NCI-H2029 treated with DMSO at 0.1 percent for 48 hours (cell line): ENCODE results near the gene CRKL.
A peak's percentile ranks its signal among the peaks of the same experiment; 100 is the strongest.
"Not testable (repeated sequence)": the region's sequence is repeated elsewhere in the genome, so short reads cannot be mapped to it uniquely, and the experiment has no call there.

Experiments
- DNase-seq: peaks from one replicate; lab custom pipeline; 2025; lab: John Stamatoyannopoulos, UW

CRKL gene

GRCh38 chr22:20916916-20917810 is at the start of gene CRKL:
Gene CRKL (plus strand): TSS chr22:20917407. CDS start chr22:20917935, 528 bp downstream.
- DNase-seq = peak; percentile 84

- DNase-seq = no peak
These were observed 48.9 kb upstream of the CRKL start for GRCh38 chr22:20868025-20868962.

GRCh38 chr22:20869234-20869633 is 48.0 kb upstream of the CRKL start:
- DNase-seq = no peak

GRCh38 chr22:20873214-20873613 is 44.0 kb upstream of the CRKL start:
- no peak for DNase-seq

- no peak for DNase-seq
These were observed 41.9 kb upstream of the CRKL start for GRCh38 chr22:20875296-20875695.

GRCh38 chr22:20877715-20878114 is 39.5 kb upstream of the CRKL start:
- no peak for DNase-seq

- DNase-seq = no peak
These were observed 36.0 kb upstream of the CRKL start for GRCh38 chr22:20881231-20881630.

GRCh38 chr22:20881869-20882815 is 35.1 kb upstream of the CRKL start:
- DNase-seq = no peak

GRCh38 chr22:20882855-20883254 is 34.4 kb upstream of the CRKL start:
- DNase-seq = no peak

- DNase-seq = no peak
These were observed 32.8 kb upstream of the CRKL start for GRCh38 chr22:20884454-20884853.

GRCh38 chr22:20885017-20885556 is 32.1 kb upstream of the CRKL start:
- no peak for DNase-seq

GRCh38 chr22:20885557-20886323 is 31.5 kb upstream of the CRKL start:
- peak; percentile 57 for DNase-seq

- DNase-seq = no peak
These were observed 29.8 kb upstream of the CRKL start for GRCh38 chr22:20887375-20887774.

- DNase-seq = no peak
These were observed 28.0 kb upstream of the CRKL start for GRCh38 chr22:20889025-20889704.

GRCh38 chr22:20889904-20890540 is 27.2 kb upstream of the CRKL start:
- no peak for DNase-seq

- DNase-seq = no peak
These were observed 26.2 kb upstream of the CRKL start for GRCh38 chr22:20890975-20891374.

GRCh38 chr22:20897737-20898136 is 19.5 kb upstream of the CRKL start:
- not testable (repeated sequence) for DNase-seq

- DNase-seq = no peak
These were observed 17.3 kb upstream of the CRKL start for GRCh38 chr22:20899827-20900423.
